K562 (cell line): ENCODE measurements around the gene PDZRN3.

Experiments
- CEBPB ChIP-seq: fragments of 450-650 bp; IDR thresholded peaks from 2 replicates; pipeline ENCODE4 v1.6.1; 2016; ENCODE audit warnings: missing genetic modification characterization, missing compliant biosample characterization
- HCFC1 ChIP-seq: IDR thresholded peaks from 2 replicates; pipeline ENCODE4 v1.6.1; 2012; ENCODE audit warnings: low read depth, low read length, improper control_type of control experiment
- MAZ ChIP-seq, 2 experiments: fragments of 450-650 bp in 1 of 2; sonication (generic) in 1 of 2; formaldehyde crosslinking; IDR thresholded peaks in 1 of 2; conservative IDR thresholded peaks in 1 of 2; 2 replicates each; pipeline versions ENCODE4 v1.4.0 to v1.5.0; 2020; ENCODE audit warnings: mild to moderate bottlenecking in 1 of 2, missing genetic modification reagents in 1 of 2
- SMARCA5 ChIP-seq: fragments of 450-650 bp; IDR thresholded peaks from 2 replicates; pipeline ENCODE4 v1.6.1; 2016
- TOE1 ChIP-seq, 2 experiments: fragments of 450-650 bp in 1 of 2; sonication (generic) in 1 of 2; formaldehyde crosslinking in 1 of 2; IDR thresholded peaks; 2 replicates each; pipeline versions ENCODE4 v1.7.1 to v1.8.0; 2016 to 2022; ENCODE audit warnings: borderline replicate concordance in 2 of 2, mild to moderate bottlenecking in 2 of 2, antibody characterized with exemption in 1 of 2, inconsistent platforms in 1 of 2, low read depth in 1 of 2, missing genetic modification reagents in 1 of 2, moderate library complexity in 1 of 2
- TF ChIP-seq, protein P1 (sequence below): sonication (generic); formaldehyde crosslinking; IDR thresholded peaks from 2 replicates; pipeline ENCODE4 v1.8.0; 2022; ENCODE audit warnings: mild to moderate bottlenecking, missing genetic modification reagents, borderline replicate concordance
- TF ChIP-seq, protein P2 (sequence below): sonication (generic); formaldehyde crosslinking; IDR thresholded peaks from 2 replicates; pipeline ENCODE4 v1.8.0; 2022; ENCODE audit warnings: mild to moderate bottlenecking, missing genetic modification reagents
- TF ChIP-seq, protein P3 (sequence below): conservative IDR thresholded peaks from 2 replicates; pipeline ENCODE4 v1.6.1; 2011; ENCODE audit warnings: low read depth, mild to moderate bottlenecking, low read length; ENCODE audit not compliant: control insufficient read depth
- TF ChIP-seq, protein P4 (sequence below), 2 experiments: fragments of 450-650 bp; IDR thresholded peaks; 2 replicates each; pipeline ENCODE4 v1.6.1; 2016

DNA sequence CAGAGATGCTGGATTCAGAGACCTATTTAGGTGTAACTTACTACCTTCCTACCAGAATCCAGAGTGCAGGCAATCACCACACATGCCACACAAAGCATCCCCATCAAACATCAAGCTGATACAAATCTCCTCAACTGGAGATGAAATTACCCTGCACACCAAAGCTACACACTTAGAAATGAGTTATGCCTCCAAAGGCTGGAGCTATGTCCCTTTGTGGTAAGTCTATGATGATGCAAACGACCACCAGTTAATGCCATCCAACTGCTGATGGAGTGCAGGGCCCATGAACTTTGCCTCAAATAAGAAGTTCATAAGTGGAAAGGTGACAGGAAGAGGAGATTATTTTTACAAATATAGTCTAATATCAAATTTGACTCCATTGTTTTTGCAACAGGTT lies 38.1 kb downstream of the PDZRN3 start:
- TF ChIP-seq, protein P1, sequence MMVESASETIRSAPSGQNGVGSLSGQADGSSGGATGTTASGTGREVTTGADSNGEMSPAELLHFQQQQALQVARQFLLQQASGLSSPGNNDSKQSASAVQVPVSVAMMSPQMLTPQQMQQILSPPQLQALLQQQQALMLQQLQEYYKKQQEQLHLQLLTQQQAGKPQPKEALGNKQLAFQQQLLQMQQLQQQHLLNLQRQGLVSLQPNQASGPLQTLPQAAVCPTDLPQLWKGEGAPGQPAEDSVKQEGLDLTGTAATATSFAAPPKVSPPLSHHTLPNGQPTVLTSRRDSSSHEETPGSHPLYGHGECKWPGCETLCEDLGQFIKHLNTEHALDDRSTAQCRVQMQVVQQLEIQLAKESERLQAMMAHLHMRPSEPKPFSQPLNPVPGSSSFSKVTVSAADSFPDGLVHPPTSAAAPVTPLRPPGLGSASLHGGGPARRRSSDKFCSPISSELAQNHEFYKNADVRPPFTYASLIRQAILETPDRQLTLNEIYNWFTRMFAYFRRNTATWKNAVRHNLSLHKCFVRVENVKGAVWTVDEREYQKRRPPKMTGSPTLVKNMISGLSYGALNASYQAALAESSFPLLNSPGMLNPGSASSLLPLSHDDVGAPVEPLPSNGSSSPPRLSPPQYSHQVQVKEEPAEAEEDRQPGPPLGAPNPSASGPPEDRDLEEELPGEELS (CRISPR knock-in tag) = no peak
- no peak for TF ChIP-seq SMARCA5
- no peak for TF ChIP-seq HCFC1
- no peak for TF ChIP-seq MAZ (CRISPR knock-in tag; conservative IDR thresholded peaks at IDR 0.05 in 1 of 2, IDR thresholded peaks at IDR 0.05 in 1 of 2)
- TF ChIP-seq TOE1 (IDR thresholded peaks at IDR 0.05; ENCODE audit: borderline replicate concordance) = no peak
- no peak for TF ChIP-seq TOE1 (CRISPR knock-in tag; IDR thresholded peaks at IDR 0.05; ENCODE audit: borderline replicate concordance, low read depth)
- TF ChIP-seq CEBPB (tag) = no peak
- TF ChIP-seq, protein P2, sequence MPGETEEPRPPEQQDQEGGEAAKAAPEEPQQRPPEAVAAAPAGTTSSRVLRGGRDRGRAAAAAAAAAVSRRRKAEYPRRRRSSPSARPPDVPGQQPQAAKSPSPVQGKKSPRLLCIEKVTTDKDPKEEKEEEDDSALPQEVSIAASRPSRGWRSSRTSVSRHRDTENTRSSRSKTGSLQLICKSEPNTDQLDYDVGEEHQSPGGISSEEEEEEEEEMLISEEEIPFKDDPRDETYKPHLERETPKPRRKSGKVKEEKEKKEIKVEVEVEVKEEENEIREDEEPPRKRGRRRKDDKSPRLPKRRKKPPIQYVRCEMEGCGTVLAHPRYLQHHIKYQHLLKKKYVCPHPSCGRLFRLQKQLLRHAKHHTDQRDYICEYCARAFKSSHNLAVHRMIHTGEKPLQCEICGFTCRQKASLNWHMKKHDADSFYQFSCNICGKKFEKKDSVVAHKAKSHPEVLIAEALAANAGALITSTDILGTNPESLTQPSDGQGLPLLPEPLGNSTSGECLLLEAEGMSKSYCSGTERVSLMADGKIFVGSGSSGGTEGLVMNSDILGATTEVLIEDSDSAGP (CRISPR knock-in tag) = no peak
- TF ChIP-seq, protein P3, sequence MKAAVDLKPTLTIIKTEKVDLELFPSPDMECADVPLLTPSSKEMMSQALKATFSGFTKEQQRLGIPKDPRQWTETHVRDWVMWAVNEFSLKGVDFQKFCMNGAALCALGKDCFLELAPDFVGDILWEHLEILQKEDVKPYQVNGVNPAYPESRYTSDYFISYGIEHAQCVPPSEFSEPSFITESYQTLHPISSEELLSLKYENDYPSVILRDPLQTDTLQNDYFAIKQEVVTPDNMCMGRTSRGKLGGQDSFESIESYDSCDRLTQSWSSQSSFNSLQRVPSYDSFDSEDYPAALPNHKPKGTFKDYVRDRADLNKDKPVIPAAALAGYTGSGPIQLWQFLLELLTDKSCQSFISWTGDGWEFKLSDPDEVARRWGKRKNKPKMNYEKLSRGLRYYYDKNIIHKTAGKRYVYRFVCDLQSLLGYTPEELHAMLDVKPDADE = no peak
- TF ChIP-seq, protein P4, sequence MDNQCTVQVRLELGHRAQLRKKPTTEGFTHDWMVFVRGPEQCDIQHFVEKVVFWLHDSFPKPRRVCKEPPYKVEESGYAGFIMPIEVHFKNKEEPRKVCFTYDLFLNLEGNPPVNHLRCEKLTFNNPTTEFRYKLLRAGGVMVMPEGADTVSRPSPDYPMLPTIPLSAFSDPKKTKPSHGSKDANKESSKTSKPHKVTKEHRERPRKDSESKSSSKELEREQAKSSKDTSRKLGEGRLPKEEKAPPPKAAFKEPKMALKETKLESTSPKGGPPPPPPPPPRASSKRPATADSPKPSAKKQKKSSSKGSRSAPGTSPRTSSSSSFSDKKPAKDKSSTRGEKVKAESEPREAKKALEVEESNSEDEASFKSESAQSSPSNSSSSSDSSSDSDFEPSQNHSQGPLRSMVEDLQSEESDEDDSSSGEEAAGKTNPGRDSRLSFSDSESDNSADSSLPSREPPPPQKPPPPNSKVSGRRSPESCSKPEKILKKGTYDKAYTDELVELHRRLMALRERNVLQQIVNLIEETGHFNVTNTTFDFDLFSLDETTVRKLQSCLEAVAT (IDR thresholded peaks at IDR 0.05) = no peak
